GM12865 (cell line): ENCODE data around the gene TMPO.

Experiments used
- DNase-seq: peaks from one replicate; pipeline ENCODE4 v3.0.0; 2010; ENCODE audit warnings: low read depth
- H3K4me3 ChIP-seq: 2 replicates; pipeline ENCODE4 v1.5.1; 2011; ENCODE audit warnings: mild to moderate bottlenecking, low read depth, low read length, control low read depth
- CTCF ChIP-seq: IDR thresholded peaks from 2 replicates; pipeline ENCODE4 v1.5.1; 2011; ENCODE audit warnings: low read length, control low read depth, low read depth, inconsistent platforms; ENCODE audit not compliant: insufficient read depth; ENCODE audit errors: missing control alignments

The TMPO gene

GRCh38 chr12:98579347-98579746 is 64.0 kb downstream of the TMPO start:
- no peak overlapping the region for H3K4me3 ChIP-seq
- no peak for DNase-seq
- no peak for TF ChIP-seq CTCF

- no peak for TF ChIP-seq CTCF
- no peak overlapping the region for H3K4me3 ChIP-seq
- DNase-seq, result no peak
Observed at GRCh38 chr12:98579835-98580234, 64.4 kb downstream of the TMPO start.

GRCh38 chr12:98580695-98581094 is 65.3 kb downstream of the TMPO start:
- DNase-seq, result no peak

GRCh38 chr12:98581101-98581500 is 65.7 kb downstream of the TMPO start:
- TF ChIP-seq CTCF, result no peak
- H3K4me3 ChIP-seq, result no peak overlapping the region
- no peak for DNase-seq

More at GRCh38 chr12:98580695-98581094, 65.3 kb downstream of the TMPO start:
- H3K4me3 ChIP-seq, result no peak overlapping the region
- TF ChIP-seq CTCF, result no peak

GRCh38 chr12:98582093-98582492 is 66.7 kb downstream of the TMPO start:
- no peak for TF ChIP-seq CTCF
- H3K4me3 ChIP-seq, result no peak overlapping the region
- DNase-seq, result no peak

- no peak for DNase-seq
- TF ChIP-seq CTCF, result no peak
- no peak overlapping the region for H3K4me3 ChIP-seq
Observed at GRCh38 chr12:98587084-98587483, 71.7 kb downstream of the TMPO start.

GRCh38 chr12:98591209-98591608 is 75.8 kb downstream of the TMPO start:
- no peak overlapping the region for H3K4me3 ChIP-seq
- no peak for DNase-seq
- TF ChIP-seq CTCF, result no peak
